Smooth muscle cell (in vitro differentiated cells): ENCODE measurements around the gene SETSIP. TPM values are rescaled to one million over a fixed set of nuclear protein-coding genes. Genes with fewer than 3 reads are reported as not detected.
"Not testable (repeated sequence)": the region's sequence is repeated elsewhere in the genome, so short reads cannot be mapped to it uniquely, and the experiment has no call there.

Source experiments
- DNase-seq: peaks from one replicate; lab custom pipeline; 2025; ENCODE audit not compliant: unreplicated experiment; lab: John Stamatoyannopoulos, UW
- H2AFZ ChIP-seq: fragments of 200-600 bp; sonication (generic); 2 replicates; pipeline ENCODE4 v1.6.0; 2016; ENCODE audit warnings: antibody characterized with exemption, low read depth, mild to moderate bottlenecking
- H3F3A ChIP-seq: fragments of 200-600 bp; sonication (generic); 2 replicates; pipeline ENCODE4 v1.6.0; 2017; ENCODE audit warnings: antibody characterized with exemption, low read depth
- H3K27ac ChIP-seq: fragments of 200-600 bp; sonication (generic); 2 replicates; pipeline ENCODE4 v1.5.1; 2016; ENCODE audit warnings: low read depth, mild to moderate bottlenecking
- H3K27me3 ChIP-seq: fragments of 200-600 bp; sonication (generic); 2 replicates; pipeline ENCODE4 v1.6.1; 2016; ENCODE audit warnings: low read depth, mild to moderate bottlenecking
- H3K36me3 ChIP-seq: fragments of 200-600 bp; sonication (generic); 2 replicates; pipeline ENCODE4 v1.5.1; 2016; ENCODE audit warnings: low read depth
- H3K4me1 ChIP-seq: fragments of 200-600 bp; sonication (generic); 2 replicates; pipeline ENCODE4 v1.5.1; 2016; ENCODE audit warnings: low read depth
- H3K4me2 ChIP-seq: fragments of 200-600 bp; sonication (generic); 2 replicates; pipeline ENCODE4 v1.6.0; 2016; ENCODE audit warnings: mild to moderate bottlenecking
- H3K4me3 ChIP-seq: fragments of 200-600 bp; sonication (generic); 2 replicates; pipeline ENCODE4 v1.5.1; 2016; ENCODE audit warnings: mild to moderate bottlenecking
- H3K79me2 ChIP-seq: fragments of 200-600 bp; sonication (generic); 2 replicates; pipeline ENCODE4 v1.6.0; 2016; ENCODE audit warnings: low read depth, mild to moderate bottlenecking
- H3K9ac ChIP-seq: fragments of 200-600 bp; sonication (generic); 2 replicates; pipeline ENCODE4 v1.6.0; 2016; ENCODE audit warnings: low read depth
- H3K9me3 ChIP-seq: fragments of 200-600 bp; sonication (generic); replicated peaks from 2 replicates; pipeline ENCODE4 v1.5.1; 2016; ENCODE audit warnings: low read depth
- H4K20me1 ChIP-seq: fragments of 200-600 bp; sonication (generic); 2 replicates; pipeline ENCODE4 v1.6.0; 2016; ENCODE audit warnings: low read depth
- WGBS: methylation state at CpG from one replicate; pipeline ENCODE4 v1.1.7; 2016; ENCODE audit warnings: low lambda C conversion rate; 5-methylcytosine and 5-hydroxymethylcytosine counted together
- polyA plus RNA-seq: library from polyadenylated mRNA; unstranded; fragments of >200 nt; fragmentation: Nextera tagmentation; extraction: Ambion mirVana; gene quantifications from 2 replicates; pipeline ENCODE4 v1.2.1, GENCODE V29; 2016
- total RNA-seq: library from RNA; depleted of rRNA; stranded (reverse); fragments of >200 nt; gene quantifications from 2 replicates; pipeline ENCODE4 v1.2.3, GENCODE V29; 2014
- TF ChIP-seq, protein P1 (sequence below): fragments of 200-600 bp; sonication (generic); IDR thresholded peaks from 2 replicates; pipeline ENCODE4 v1.5.1; 2017; ENCODE audit warnings: borderline replicate concordance, mild to moderate bottlenecking, antibody characterized with exemption; ENCODE audit not compliant: insufficient read depth, poor library complexity, severe bottlenecking

SETSIP gene
- total and polyA plus RNA-seq, 2 experiments from 2014 or later: not detected

DNA sequence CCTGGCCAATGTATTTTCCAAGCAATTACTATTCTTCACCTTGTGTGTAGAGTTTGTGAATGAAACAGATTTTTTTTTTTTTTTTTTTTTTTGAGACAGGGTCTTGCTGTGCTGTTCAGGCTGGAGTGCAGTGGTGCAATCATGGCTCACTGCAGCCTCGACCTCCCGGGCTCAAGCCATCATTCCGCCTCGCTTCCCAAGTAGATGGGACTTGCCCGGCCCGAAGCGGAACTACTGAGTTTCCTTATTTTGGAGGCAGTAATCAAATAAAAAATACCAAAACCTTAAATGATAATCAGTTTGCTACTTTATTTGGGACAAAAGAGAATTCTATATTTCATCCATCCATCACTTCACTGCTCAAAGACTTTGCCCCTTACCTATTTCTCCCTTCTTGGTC is 4.2 kb upstream of the SETSIP start:
- TF ChIP-seq, protein P1, sequence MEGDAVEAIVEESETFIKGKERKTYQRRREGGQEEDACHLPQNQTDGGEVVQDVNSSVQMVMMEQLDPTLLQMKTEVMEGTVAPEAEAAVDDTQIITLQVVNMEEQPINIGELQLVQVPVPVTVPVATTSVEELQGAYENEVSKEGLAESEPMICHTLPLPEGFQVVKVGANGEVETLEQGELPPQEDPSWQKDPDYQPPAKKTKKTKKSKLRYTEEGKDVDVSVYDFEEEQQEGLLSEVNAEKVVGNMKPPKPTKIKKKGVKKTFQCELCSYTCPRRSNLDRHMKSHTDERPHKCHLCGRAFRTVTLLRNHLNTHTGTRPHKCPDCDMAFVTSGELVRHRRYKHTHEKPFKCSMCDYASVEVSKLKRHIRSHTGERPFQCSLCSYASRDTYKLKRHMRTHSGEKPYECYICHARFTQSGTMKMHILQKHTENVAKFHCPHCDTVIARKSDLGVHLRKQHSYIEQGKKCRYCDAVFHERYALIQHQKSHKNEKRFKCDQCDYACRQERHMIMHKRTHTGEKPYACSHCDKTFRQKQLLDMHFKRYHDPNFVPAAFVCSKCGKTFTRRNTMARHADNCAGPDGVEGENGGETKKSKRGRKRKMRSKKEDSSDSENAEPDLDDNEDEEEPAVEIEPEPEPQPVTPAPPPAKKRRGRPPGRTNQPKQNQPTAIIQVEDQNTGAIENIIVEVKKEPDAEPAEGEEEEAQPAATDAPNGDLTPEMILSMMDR: no peak
- peak overlapping the region; percentile 84 for H3K4me3 ChIP-seq

DNA sequence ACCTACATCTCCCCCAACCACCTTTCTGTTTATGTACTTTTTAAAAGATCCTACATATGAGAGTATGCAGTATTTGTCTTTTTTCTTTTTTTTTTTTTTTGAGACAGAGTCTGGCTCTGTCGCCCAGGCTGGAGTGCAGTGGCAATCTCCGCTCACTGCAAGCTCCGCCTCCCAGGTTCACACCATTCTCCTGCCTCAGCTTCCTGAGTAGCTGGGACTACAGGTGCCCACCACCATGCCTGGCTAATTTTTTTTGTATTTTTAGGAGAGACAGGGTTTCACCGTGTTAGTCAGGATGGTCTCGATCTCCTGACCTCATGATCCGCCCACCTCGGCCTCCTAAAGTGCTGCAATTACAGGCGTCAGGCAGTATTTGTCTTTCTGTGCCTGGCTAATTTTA is 2.9 kb upstream of the SETSIP start:
- not testable (repeated sequence) for H3K27me3 ChIP-seq, H3K9me3 ChIP-seq, H3K36me3 ChIP-seq, H3K4me3 ChIP-seq, H3K4me1 ChIP-seq, H2AFZ ChIP-seq, H3F3A ChIP-seq, H4K20me1 ChIP-seq, DNase-seq, H3K9ac ChIP-seq, H3K79me2 ChIP-seq, H3K27ac ChIP-seq, H3K4me2 ChIP-seq
- 95% methylated on average over 8 of the region's 8 CpGs for WGBS

More for the DNA sequence above, 4.2 kb upstream of the SETSIP start:
- peak overlapping the region; percentile 98 for H2AFZ ChIP-seq
- no peaks in the 10 kb centered on the region for H3K27me3 ChIP-seq
- H3K27ac ChIP-seq: no peak overlapping the region
- no peaks in the 10 kb centered on the region for H3F3A ChIP-seq
- H3K4me2 ChIP-seq: peak overlapping the region; percentile 98
- H3K4me1 ChIP-seq: no peaks in the 10 kb centered on the region
- 96% methylated on average over 7 of the region's 7 CpGs for WGBS
- no peaks in the 10 kb centered on the region for H3K79me2 ChIP-seq
- H3K36me3 ChIP-seq: no peaks in the 10 kb centered on the region
- no peaks in the 10 kb centered on the region for H4K20me1 ChIP-seq
- H3K9ac ChIP-seq: no peak overlapping the region
- DNase-seq: no peak
- H3K9me3 ChIP-seq: no peaks in the 10 kb centered on the region

DNA sequence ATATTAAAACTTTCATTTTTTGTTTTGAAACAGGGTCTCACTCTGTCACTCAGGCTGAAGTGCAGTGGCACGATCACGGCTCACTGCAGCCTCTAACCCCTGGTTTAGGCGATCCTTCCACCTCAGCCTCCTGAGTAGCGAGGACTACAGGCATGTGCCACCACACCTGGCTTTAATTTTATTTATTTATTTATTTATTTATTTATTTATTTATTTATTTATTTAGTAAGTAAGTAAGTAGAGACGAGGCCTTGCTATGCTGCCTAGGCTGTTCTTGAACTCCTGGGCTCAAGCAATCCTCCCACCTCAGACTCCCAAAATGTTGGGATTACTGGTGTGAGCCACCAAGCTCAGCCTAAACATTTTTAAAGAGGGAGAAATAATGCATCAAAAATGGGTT is 1.2 kb upstream of the SETSIP start:
- Histone ChIP-seq H3K4me1 (no peaks in the 10 kb centered on the region), H3K27ac (no peak overlapping the region), H3K4me3 (no peak overlapping the region), H2AFZ (no peak overlapping the region), H3K9me3 (no peaks in the 10 kb centered on the region), H3K4me2 (no peak overlapping the region), H3K36me3 (no peaks in the 10 kb centered on the region), H3K9ac (no peak overlapping the region), H4K20me1 (no peaks in the 10 kb centered on the region), H3K79me2 (no peaks in the 10 kb centered on the region), H3F3A (no peaks in the 10 kb centered on the region), H3K27me3 (no peaks in the 10 kb centered on the region)
- 94% methylated on average over 5 of the region's 5 CpGs for WGBS
- DNase-seq: no peak
- TF ChIP-seq, protein P1: no peak

DNA sequence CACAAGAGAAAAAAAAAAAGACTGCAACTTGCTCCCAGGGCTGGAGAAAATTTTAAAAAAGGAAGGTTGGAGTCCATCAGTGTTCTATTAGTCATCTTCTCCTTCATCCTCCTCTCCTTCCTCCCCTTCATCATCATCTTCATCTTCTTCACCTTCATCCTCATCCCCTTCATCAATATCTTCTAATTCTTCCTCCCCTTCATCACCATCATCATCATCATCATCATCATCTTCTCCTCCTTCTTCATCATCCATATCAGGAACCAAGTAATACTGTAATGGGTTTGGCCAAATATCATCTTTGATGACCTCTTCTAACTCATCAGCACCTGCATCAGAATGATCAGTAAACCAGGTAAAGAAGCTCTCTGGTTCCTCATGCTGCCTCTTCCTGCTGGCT is 765 bp downstream of the SETSIP start:
- not testable (repeated sequence) for H3K4me2 ChIP-seq, H3K9me3 ChIP-seq, H3K27ac ChIP-seq, H3K4me1 ChIP-seq, H3F3A ChIP-seq, H3K36me3 ChIP-seq, H3K79me2 ChIP-seq, H3K4me3 ChIP-seq, H4K20me1 ChIP-seq, H3K27me3 ChIP-seq, DNase-seq, H3K9ac ChIP-seq, H2AFZ ChIP-seq

DNA sequence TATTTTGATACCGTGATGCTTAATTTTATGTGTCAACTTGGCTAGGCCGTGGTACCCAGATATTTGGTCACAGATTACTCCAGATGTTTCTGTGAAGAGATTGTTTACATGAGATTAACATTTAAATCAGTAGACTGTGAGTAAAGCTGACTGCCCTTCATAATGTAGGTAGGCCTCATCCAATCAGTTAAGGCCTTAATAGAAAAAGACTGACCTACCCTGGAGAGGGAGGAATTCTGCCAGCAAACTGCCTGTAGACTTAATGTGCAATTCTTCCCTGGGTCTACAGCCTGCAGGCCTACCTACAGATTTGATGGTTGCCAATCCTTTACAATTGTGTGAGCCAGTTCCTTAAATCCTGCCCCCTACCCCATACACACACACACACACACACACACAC is 4.3 kb downstream of the SETSIP start:
- WGBS: 95% methylated on average over 2 of the region's 2 CpGs
- H3K36me3 ChIP-seq: no peaks in the 10 kb centered on the region
- no peak overlapping the region for H3K27ac ChIP-seq
- no peak overlapping the region for H3K9ac ChIP-seq
- no peaks in the 10 kb centered on the region for H3F3A ChIP-seq
- H3K4me2 ChIP-seq: no peak overlapping the region
- H3K79me2 ChIP-seq: no peaks in the 10 kb centered on the region
- no peaks in the 10 kb centered on the region for H3K9me3 ChIP-seq
- no peak for DNase-seq
- H3K4me3 ChIP-seq: no peak overlapping the region
- no peaks in the 10 kb centered on the region for H3K27me3 ChIP-seq
- TF ChIP-seq, protein P1: no peak
- H4K20me1 ChIP-seq: no peaks in the 10 kb centered on the region
- H3K4me1 ChIP-seq: no peaks in the 10 kb centered on the region
- H2AFZ ChIP-seq: peak overlapping the region; percentile 43
